GM12891 (cell line): ENCODE measurements around the gene ZCWPW1.
"Not testable (repeated sequence)": the region's sequence is repeated elsewhere in the genome, so short reads cannot be mapped to it uniquely, and the experiment has no call there.

Experiments
- POLR2A ChIP-seq: IDR thresholded peaks from 2 replicates; pipeline ENCODE4 v1.6.1; 2011; ENCODE audit warnings: low read depth, low read length, control low read depth
- POLR2AphosphoS5 ChIP-seq: IDR thresholded peaks from 2 replicates; pipeline ENCODE4 v1.6.1; 2011; ENCODE audit warnings: low read depth, low read length, control low read depth
- SPI1 ChIP-seq: IDR thresholded peaks from 2 replicates; pipeline ENCODE4 v1.6.1; 2011; ENCODE audit warnings: low read depth, low read length, control low read depth
- TAF1 ChIP-seq: IDR thresholded peaks from 2 replicates; pipeline ENCODE4 v1.6.1; 2011; ENCODE audit warnings: low read depth, low read length, control low read depth

DNA sequence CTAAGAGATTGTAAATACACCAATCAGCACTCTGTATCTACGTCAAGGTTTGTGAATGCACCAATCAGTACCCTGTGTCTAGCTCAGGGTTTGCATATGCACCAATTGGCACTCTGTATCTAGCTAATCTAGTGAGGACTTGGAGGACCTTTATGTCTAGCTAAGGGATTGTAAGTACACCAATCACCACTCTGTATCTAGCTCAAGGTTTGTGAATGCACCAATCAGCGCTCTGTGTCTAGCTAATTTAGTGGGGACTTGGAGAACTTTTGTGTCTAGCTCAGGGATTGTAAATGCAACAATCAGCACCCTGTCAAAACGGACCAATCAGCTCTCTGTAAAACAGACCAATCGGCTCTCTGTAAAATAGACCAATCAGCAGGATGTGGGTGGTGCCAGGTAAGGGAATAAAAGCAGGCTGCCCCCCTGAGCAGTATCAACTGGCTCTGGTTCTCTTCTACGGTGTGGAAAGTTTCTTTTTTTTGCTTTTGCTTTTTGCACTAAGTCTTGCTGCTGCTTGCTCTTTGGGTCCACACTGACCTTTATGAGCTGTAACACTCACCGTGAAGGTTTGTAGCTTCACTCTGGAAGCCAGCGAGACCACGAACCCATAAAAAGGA is 46.2 kb downstream of the ZCWPW1 start:
- TF ChIP-seq POLR2A, TAF1, SPI1, POLR2AphosphoS5: not testable (repeated sequence)
